CD14-positive monocyte (primary cell): ENCODE data around the gene CBX6. TPM values are rescaled to one million over a fixed set of nuclear protein-coding genes. Genes with fewer than 3 reads are reported as not detected.
A peak's percentile ranks its signal among the peaks of the same experiment; 100 is the strongest.

ENCODE experiments used
- DNase-seq, 3 donors: peaks; one replicate each; pipeline ENCODE4 v3.0.0-alpha.2; 2011 to 2022
- H2AFZ ChIP-seq: 2 replicates; pipeline ENCODE4 v1.6.0; 2012; ENCODE audit warnings: mild to moderate bottlenecking, low read depth, low read length, inconsistent platforms; ENCODE audit not compliant: insufficient read depth, poor library complexity, severe bottlenecking
- H3K27ac ChIP-seq, 2 donors: 1 replicate in 1 of 2; 2 replicates in 1 of 2; pipeline ENCODE4 v1.5.1; 2012 to 2013; ENCODE audit warnings: low read length in 2 of 2, control low read depth in 1 of 2, inconsistent platforms in 1 of 2, low read depth in 1 of 2, mild to moderate bottlenecking in 1 of 2
- H3K27me3 ChIP-seq, 2 donors: one replicate each; pipeline versions ENCODE4 v1.6.0 to v1.6.1; 2011 to 2013; ENCODE audit warnings: low read length in 2 of 2; ENCODE audit not compliant: control insufficient read depth in 2 of 2, insufficient read depth in 2 of 2
- H3K36me3 ChIP-seq, 2 donors: replicated peaks in 1 of 2; 1 replicate in 1 of 2; 2 replicates in 1 of 2; pipeline versions ENCODE4 v1.5.1 to v1.6.1; 2012 to 2013; ENCODE audit warnings: low read length in 2 of 2, control low read depth in 1 of 2, inconsistent platforms in 1 of 2, mild to moderate bottlenecking in 1 of 2; ENCODE audit not compliant: insufficient read depth in 2 of 2, control insufficient read depth in 1 of 2
- H3K4me1 ChIP-seq, 2 donors: 1 replicate in 1 of 2; 2 replicates in 1 of 2; pipeline versions ENCODE4 v1.5.1 to v1.6.1; 2012 to 2013; ENCODE audit warnings: low read length in 2 of 2, control low read depth in 1 of 2, inconsistent platforms in 1 of 2, mild to moderate bottlenecking in 1 of 2, moderate library complexity in 1 of 2; ENCODE audit not compliant: insufficient read depth in 2 of 2, control insufficient read depth in 1 of 2
- H3K4me2 ChIP-seq: replicated peaks from 2 replicates; pipeline ENCODE3; 2012; ENCODE audit warnings: low read length, moderate library complexity, mild to moderate bottlenecking; ENCODE audit not compliant: poor library complexity, severe bottlenecking; ENCODE audit errors: extremely low read depth
- H3K4me3 ChIP-seq, 3 experiments: fragments of 200-600 bp in 1 of 3; sonication (generic) in 1 of 3; replicated peaks in 1 of 3; 1 replicate in 2 of 3; 2 replicates in 1 of 3; pipeline ENCODE4 v1.5.1; 2011 to 2013; ENCODE audit warnings: low read length in 3 of 3, mild to moderate bottlenecking in 3 of 3, control low read depth in 2 of 3, low read depth in 2 of 3, inconsistent platforms in 1 of 3, moderate library complexity in 1 of 3
- H3K79me2 ChIP-seq: 2 replicates; pipeline ENCODE4 v1.6.0; 2012; ENCODE audit warnings: mild to moderate bottlenecking, control low read depth, inconsistent platforms, low read length, moderate library complexity; ENCODE audit not compliant: insufficient read depth
- H3K9ac ChIP-seq: 2 replicates; pipeline ENCODE4 v1.6.0; 2017; ENCODE audit warnings: low read length, mild to moderate bottlenecking; ENCODE audit not compliant: insufficient read depth, poor library complexity, severe bottlenecking
- H3K9me3 ChIP-seq, 2 donors: replicated peaks in 1 of 2; 1 replicate in 1 of 2; 2 replicates in 1 of 2; pipeline versions ENCODE4 v1.5.1 to v1.6.1; 2012 to 2013; ENCODE audit warnings: low read length in 2 of 2, control low read depth in 1 of 2; ENCODE audit not compliant: control insufficient read depth in 1 of 2, insufficient read depth in 1 of 2
- H4K20me1 ChIP-seq: 2 replicates; pipeline ENCODE4 v1.6.0; 2012; ENCODE audit warnings: mild to moderate bottlenecking, low read length, control low read depth, moderate library complexity; ENCODE audit not compliant: insufficient read depth
- H3K27ac Mint-ChIP-seq, 7 donors: one replicate each; pipeline ENCODE4 v1.8.0; 2020; ENCODE audit warnings: mild to moderate bottlenecking in 7 of 7, mixed read lengths in 7 of 7, moderate library complexity in 6 of 7, inconsistent platforms in 2 of 7
- H3K27me3 Mint-ChIP-seq, 3 donors: one replicate each; pipeline ENCODE4 v1.8.0; 2021 to 2022; ENCODE audit warnings: low read depth in 3 of 3, mild to moderate bottlenecking in 3 of 3, mixed read lengths in 3 of 3, moderate library complexity in 3 of 3, inconsistent platforms in 1 of 3
- H3K36me3 Mint-ChIP-seq, 2 donors: one replicate each; pipeline ENCODE4 v1.8.0; 2020; ENCODE audit warnings: mixed read lengths in 2 of 2, inconsistent platforms in 1 of 2, mild to moderate bottlenecking in 1 of 2
- H3K4me1 Mint-ChIP-seq: one replicate; pipeline ENCODE4 v1.8.0; 2020; ENCODE audit warnings: mild to moderate bottlenecking, mixed read lengths
- H3K4me3 Mint-ChIP-seq, 2 donors: one replicate each; pipeline ENCODE4 v1.8.0; 2020; ENCODE audit warnings: mild to moderate bottlenecking in 2 of 2, mixed read lengths in 2 of 2, moderate library complexity in 1 of 2
- H3K9me3 Mint-ChIP-seq, 7 donors: one replicate each; pipeline ENCODE4 v1.8.0; 2020 to 2022; ENCODE audit warnings: mixed read lengths in 7 of 7, mild to moderate bottlenecking in 6 of 7, moderate library complexity in 6 of 7, inconsistent platforms in 2 of 7
- CTCF ChIP-seq: fragments of 200-600 bp; IDR thresholded peaks from one replicate; pipeline ENCODE4 v1.8.0; 2022; ENCODE audit warnings: antibody characterized with exemption, mild to moderate bottlenecking
- WGBS: methylation state at CpG from one replicate; pipeline ENCODE4 v1.1.5; 2013; ENCODE audit warnings: missing lambda C conversion rate; ENCODE audit not compliant: insufficient coverage; 5-methylcytosine and 5-hydroxymethylcytosine counted together
- intact Hi-C, 2 donors: fragments of 100-400 bp; cut with micrococcal nuclease; formaldehyde crosslinking; loops; one replicate each; pipeline versions ENCODE4 v1.15.0 to v1.15.1; 2023
- polyA plus RNA-seq, 3 donors: library from polyadenylated mRNA; depleted of rRNA in 1 of 3; unstranded in 2 of 3; stranded (reverse) in 1 of 3; fragments of 300-500 nt in 2 of 3; fragments of >200 nt in 1 of 3; fragmentation: Illumina TruSeq in 2 of 3; gene quantifications; 1 replicate in 2 of 3; 2 replicates in 1 of 3; pipeline ENCODE4 v1.2.3, GENCODE V29; 2012 to 2021

The CBX6 gene
- polyA plus RNA-seq, 3 donors: 2.1 to 26.7 (median 5.0) TPM

- intact Hi-C loops: no loop called here
Observed at GRCh38 chr22:38861927-38862326, 10.1 kb downstream of the CBX6 start.

GRCh38 chr22:38861170-38861876 is 10.7 kb downstream of the CBX6 start:
- no peak overlapping the region for H3K27ac ChIP-seq
- peaks cover 63% of the 10 kb centered on the region for H4K20me1 ChIP-seq
- H3K9me3 ChIP-seq: no peaks in the 10 kb centered on the region
- Mint-ChIP-seq H3K4me3 (no peak overlapping the region), H3K27ac (peak overlapping the region in 1 of 7 donors; percentile 23), H3K36me3 (peaks cover 10 to 16% of the 10 kb centered on the region in 2 donors), H3K4me1 (peaks cover 7% of the 10 kb centered on the region), H3K27me3 (peaks cover 3 to 11% (median 4%) of the 10 kb centered on the region in 3 donors), H3K9me3 (peaks cover 0 to 2% (median 0%) of the 10 kb centered on the region in 7 donors)
- H2AFZ ChIP-seq: no peak overlapping the region
- DNase-seq: no peak
- intact Hi-C loops: no loop called here
- H3K79me2 ChIP-seq: no peaks in the 10 kb centered on the region
- H3K9ac ChIP-seq: no peak overlapping the region
- H3K4me2 ChIP-seq: no peak overlapping the region
- H3K4me3 ChIP-seq: no peak overlapping the region
- H3K36me3 ChIP-seq: peaks cover 12 to 22% of the 10 kb centered on the region in 2 donors
- no peaks in the 10 kb centered on the region for H3K27me3 ChIP-seq
- no peak for TF ChIP-seq CTCF
- WGBS: no CpG with 5 or more reads among the region's 13 CpGs
- H3K4me1 ChIP-seq: peaks cover 9 to 11% of the 10 kb centered on the region in 2 donors

More at GRCh38 chr22:38861927-38862326, 10.1 kb downstream of the CBX6 start:
- Histone ChIP-seq H3K27ac (no peak overlapping the region), H2AFZ (no peak overlapping the region), H3K36me3 (peaks cover 13 to 26% of the 10 kb centered on the region in 2 donors), H3K9me3 (no peaks in the 10 kb centered on the region), H3K9ac (no peak overlapping the region), H4K20me1 (peaks cover 67% of the 10 kb centered on the region), H3K4me3 (no peak overlapping the region), H3K4me1 (peaks cover 9 to 11% of the 10 kb centered on the region in 2 donors), H3K27me3 (no peaks in the 10 kb centered on the region), H3K4me2 (no peak overlapping the region), H3K79me2 (no peaks in the 10 kb centered on the region)
- no peak overlapping the region for H3K27ac Mint-ChIP-seq
- H3K4me1 Mint-ChIP-seq: peaks cover 7% of the 10 kb centered on the region
- WGBS: 83% methylated on average over 6 of the region's 12 CpGs
- no peak for DNase-seq
- TF ChIP-seq CTCF: no peak
- H3K9me3 Mint-ChIP-seq: no peaks in the 10 kb centered on the region
- peaks cover 10 to 19% of the 10 kb centered on the region in 2 donors for H3K36me3 Mint-ChIP-seq
- H3K4me3 Mint-ChIP-seq: no peak overlapping the region
- peaks cover 0 to 8% (median 2%) of the 10 kb centered on the region in 3 donors for H3K27me3 Mint-ChIP-seq
